NCI-H1930 (cell line): ENCODE results near the gene COX6B2.
A peak's percentile ranks its signal among the peaks of the same experiment; 100 is the strongest.
"Not testable (repeated sequence)": the region's sequence is repeated elsewhere in the genome, so short reads cannot be mapped to it uniquely, and the experiment has no call there.

Source experiments
- DNase-seq, 2 experiments: peaks; one replicate each; lab custom pipeline; 2025; lab: John Stamatoyannopoulos, UW

Gene COX6B2, protein sequence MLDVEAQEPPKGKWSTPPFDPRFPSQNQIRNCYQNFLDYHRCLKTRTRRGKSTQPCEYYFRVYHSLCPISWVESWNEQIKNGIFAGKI

GRCh38 chr19:55354698-55355212 is at the start of gene COX6B2:
COX6B2 (minus strand) TSS chr19:55354719; CDS start chr19:55354521, 198 bp downstream.
- no peak for DNase-seq

GRCh38 chr19:55402509-55402908 is 48.0 kb upstream of the COX6B2 start:
- no peak for DNase-seq

DNA sequence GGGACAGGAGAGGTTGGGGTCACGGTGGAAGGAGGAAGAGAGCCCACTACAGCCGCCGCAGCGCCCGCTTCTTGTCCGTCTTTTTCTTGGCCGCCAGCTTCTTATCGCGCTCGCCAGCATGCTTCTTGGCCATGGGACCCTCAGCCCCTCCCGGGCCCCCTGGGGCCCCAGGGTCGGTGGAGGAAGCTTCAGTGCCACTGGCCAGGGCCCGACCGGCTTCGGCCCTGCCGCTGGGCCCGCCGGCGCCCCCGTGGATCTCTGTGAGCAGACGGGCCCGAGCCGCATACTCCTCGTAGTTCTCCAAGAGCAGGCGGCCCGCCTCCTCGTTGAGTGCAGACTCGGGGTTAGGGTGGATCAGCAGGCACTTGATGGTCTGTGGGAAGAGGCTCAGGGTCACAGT is 46.9 kb upstream of the COX6B2 start:
- not testable (repeated sequence) for DNase-seq

- no peak for DNase-seq
Measured at GRCh38 chr19:55400281-55401087, 46.0 kb upstream of the COX6B2 start.

GRCh38 chr19:55398200-55398925 is 43.8 kb upstream of the COX6B2 start:
- DNase-seq = no peak

GRCh38 chr19:55392820-55393761 is 38.6 kb upstream of the COX6B2 start:
- no peak for DNase-seq

DNA sequence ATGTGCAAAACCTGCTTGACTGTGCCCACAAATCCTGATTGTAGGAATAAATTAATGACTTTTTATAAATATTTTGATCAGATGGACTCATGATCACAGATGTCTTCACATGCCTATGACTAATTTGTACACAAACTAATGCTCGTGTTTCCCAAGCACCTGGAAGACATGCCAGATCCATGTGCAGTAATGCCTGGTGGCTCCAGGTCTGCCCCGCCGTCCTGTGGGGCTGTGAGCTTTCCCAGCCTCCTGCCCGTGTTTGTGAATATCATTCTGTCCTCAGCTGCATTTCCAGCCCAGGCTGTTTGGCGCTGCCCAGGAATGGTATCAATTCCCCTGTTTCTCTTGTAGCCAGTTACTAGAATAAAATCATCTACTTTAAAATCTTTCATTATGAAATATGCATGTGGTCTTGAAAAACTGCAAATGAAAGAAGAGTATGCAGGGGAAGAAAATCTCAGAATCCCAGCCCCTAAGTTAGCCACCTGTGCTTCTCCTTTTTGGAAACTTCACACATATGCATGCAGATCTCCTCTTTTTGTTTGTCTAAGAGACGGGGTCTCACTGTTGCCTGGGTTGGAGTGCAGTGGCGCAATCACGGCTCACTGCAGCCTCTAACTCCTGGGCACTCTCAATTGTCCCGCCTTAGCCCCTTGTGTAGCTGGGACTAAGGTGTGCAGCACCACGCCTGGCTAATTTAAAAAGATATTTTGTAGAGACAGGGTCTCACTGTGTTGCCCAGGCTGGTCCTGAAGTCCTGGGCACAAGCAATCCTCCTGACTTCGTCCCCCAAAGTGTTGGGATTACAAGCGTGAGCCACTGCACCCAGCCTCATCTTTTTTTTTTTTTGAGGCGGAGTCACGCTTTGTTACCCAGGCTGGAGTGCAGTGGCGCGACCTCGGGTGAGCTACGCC is 37.4 kb upstream of the COX6B2 start:
- DNase-seq = no peak

DNA sequence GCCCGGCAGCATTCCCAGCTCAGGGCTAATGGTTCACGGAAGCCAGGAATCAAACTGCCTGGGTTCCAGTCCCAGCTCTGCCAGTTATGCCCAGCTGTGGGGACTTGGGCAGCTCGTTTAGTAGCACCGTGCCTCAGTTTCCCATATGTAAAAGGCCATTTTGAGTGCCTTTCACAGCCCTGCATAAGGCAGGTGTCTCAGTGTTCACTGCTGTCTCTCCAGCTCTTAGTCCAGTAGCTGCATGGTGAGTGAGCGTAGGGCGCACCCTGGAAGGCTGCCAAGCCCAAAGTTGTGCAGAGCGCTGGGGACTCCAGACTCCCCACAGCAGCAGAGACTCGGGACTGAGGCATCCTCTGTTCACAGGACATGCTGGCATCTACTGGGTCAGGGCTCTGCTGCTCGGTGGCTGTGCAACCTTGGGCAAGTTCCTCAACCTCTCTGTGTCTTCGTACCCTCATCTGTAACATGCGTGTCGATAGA is 36.7 kb upstream of the COX6B2 start:
- DNase-seq = no peak

DNA sequence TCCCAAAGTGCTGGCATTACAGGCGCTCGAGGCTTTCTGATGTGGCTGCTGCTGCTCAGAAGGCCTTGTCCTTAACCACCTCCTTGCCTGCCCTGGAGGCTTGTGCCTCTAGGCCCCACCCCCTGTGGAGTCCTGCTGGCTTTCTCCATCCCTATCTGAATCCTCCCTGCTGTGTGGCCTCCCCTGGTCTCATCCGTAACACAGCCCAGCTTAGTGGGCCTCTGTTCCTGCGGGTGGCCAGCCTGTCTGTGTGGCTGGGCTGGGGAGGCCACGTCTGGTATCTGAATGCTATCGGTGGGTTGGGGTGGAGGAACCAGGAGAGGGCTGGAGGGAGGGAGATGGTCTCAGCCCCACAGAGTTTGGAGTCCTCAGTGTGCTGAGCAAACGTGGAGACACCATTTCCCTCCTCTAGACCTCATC is 36.0 kb upstream of the COX6B2 start:
- no peak for DNase-seq

DNA sequence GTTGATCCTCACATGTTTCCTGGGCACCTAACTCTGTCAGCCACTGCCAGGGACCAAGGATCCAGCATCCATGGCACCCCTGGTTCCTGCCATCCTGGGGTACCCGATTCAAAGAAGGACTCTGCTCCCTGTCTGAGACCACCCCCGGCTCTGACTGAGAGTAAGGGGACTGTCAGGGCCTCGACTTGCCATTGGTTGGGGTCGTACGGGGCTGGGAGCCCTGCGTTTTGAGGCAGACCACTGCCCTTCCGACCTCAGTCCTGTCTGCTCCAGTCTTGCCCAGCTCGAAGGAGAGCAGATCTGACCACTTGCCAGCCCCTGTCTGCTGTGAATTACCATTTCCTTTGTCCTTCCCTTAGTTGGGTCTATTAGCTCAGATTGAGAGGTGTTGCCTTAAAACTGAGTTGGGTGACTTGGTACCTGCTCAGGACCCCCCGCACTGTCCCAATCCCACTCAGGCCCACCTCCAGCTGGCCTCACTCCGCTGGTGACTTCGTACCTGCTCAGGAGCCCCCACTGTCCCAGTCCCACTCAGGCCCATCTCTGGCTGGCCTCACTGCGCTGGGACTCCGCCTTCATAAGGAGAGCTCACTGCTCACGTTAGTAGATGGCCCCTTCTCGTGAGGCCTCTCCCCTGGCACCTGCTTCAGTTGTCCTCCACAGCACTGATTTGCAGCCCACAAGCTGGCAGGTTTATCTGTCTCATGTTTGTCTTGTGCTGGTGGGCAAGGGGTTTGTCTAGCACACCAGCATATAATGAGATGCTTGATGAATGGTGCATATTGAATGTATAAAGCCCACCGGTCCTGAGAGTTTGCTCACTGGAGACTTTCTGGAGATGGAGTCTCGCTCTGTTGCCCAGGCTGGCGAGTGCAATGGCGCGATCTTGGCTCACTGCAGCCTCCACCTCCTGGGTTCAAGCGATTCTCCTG is 35.1 kb upstream of the COX6B2 start:
- no peak for DNase-seq

GRCh38 chr19:55387736-55388497 is 33.4 kb upstream of the COX6B2 start:
- DNase-seq = no peak

GRCh38 chr19:55386493-55386971 is 32.0 kb upstream of the COX6B2 start:
- DNase-seq = no peak

- DNase-seq = peak; percentile 98 to 99
Measured at GRCh38 chr19:55385724-55386492, 31.4 kb upstream of the COX6B2 start, which contains the start of gene RPL28. RPL28 (plus strand) TSS chr19:55385932; CDS start chr19:55386358, 426 bp downstream.

DNA sequence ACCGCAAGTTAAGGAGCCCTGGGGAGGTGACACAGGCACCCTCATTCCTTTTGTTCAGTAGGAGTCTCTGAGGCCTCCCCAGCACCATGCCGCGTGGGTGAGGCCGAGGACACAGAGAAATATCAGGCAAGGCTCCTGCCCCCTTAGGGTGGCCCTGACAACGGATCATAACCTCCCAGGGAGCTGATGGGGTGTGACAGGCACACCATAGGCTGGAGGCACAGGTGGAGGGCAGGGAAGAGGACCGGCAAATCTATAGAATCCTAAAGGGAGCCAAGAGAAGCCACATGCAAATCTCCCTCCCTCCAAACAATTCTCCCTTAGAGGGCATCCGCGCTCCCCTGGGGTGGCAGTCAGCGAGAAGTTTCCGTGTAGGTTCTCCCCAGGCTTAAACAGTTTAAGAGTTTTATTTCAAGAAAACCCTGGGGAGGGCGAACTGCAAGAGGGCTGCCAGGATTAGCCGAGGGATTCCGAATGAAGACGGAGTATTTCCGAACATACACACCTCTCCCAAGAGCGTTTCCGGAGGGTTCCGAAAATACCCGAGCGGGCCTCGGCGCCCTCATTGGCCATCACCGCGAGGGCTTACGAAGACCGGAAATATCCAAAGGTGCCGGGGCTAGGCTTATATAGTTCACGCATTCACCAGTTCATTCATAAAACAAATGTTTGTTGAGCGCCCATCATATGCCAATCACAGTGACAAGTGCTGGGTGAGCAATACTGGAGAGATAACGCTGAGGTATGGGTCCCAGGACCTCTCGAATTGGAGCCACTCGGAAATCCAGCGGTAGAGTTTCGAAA is 30.6 kb upstream of the COX6B2 start:
- peak; percentile 94 to 98 for DNase-seq

GRCh38 chr19:55384131-55384919 is 29.8 kb upstream of the COX6B2 start, which contains the start of gene TMEM238:
TMEM238 (minus strand) TSS chr19:55384292; CDS start chr19:55384259, 33 bp downstream.
- DNase-seq = peak in 1 of 2 experiments; percentile 76
